BJ (cell line): ENCODE measurements around the gene RRP12. TPM values are rescaled to one million over a fixed set of nuclear protein-coding genes. Genes with fewer than 3 reads are reported as not detected.

Source experiments
- CTCF ChIA-PET: fragments of 350-600 bp; formaldehyde crosslinking; extraction: SDS; loops from one replicate; lab custom pipeline; 2021; ENCODE audit warnings: antibody characterized with exemption, inconsistent platforms; lab: Yijun Ruan, JAX
- POLR2A ChIA-PET: fragments of 300-600 bp; sonication (Branson Sonifier 250); formaldehyde crosslinking; extraction: SDS; loops from one replicate; lab custom pipeline; 2021; ENCODE audit warnings: antibody characterized with exemption; lab: Charles Lee
- DNase-seq: peaks from one replicate; pipeline ENCODE4 v3.0.0-alpha.2; 2011; ENCODE audit warnings: low read depth
- H3K27me3 ChIP-seq: 2 replicates; pipeline ENCODE4 v1.6.0; 2011; ENCODE audit warnings: low read length; ENCODE audit not compliant: control insufficient read depth, insufficient read depth
- H3K36me3 ChIP-seq: 2 replicates; pipeline ENCODE4 v1.5.1; 2011; ENCODE audit warnings: low read length; ENCODE audit not compliant: control insufficient read depth, insufficient read depth
- H3K4me3 ChIP-seq: 2 replicates; pipeline ENCODE4 v1.5.1; 2011; ENCODE audit warnings: low read depth, mild to moderate bottlenecking, control low read depth, low read length
- CTCF ChIP-seq: IDR thresholded peaks from 2 replicates; pipeline ENCODE4 v1.5.1; 2011; ENCODE audit warnings: low read depth, mild to moderate bottlenecking, control low read depth, inconsistent platforms, low read length, moderate library complexity; ENCODE audit not compliant: insufficient read depth
- polyA plus RNA-seq: library from polyadenylated mRNA; depleted of rRNA; stranded (reverse); fragments of >200 nt; gene quantifications from 2 replicates; pipeline ENCODE4 v1.2.3, GENCODE V29; 2011; rRNA removed
- small RNA-seq: library from RNA; depleted of rRNA; stranded (forward); fragments of <200 nt; gene quantifications from one replicate; pipeline ENCODE3, GENCODE V24; 2012; ENCODE audit warnings: low replicate concordance, low read depth; ENCODE audit not compliant: insufficient read length

RRP12 gene
- polyA plus RNA-seq, 1 experiment: 16.3 TPM

GRCh38 chr10:97307866-97308780 is 93.0 kb downstream of the RRP12 start:
- H3K4me3 ChIP-seq: no peak overlapping the region
- no peak for TF ChIP-seq CTCF
- no peaks in the 10 kb centered on the region for H3K27me3 ChIP-seq
- ChIA-PET CTCF (interaction anchor here (0.6 kb wide), 1 partner anchor 26 kb away, joined by 3 read pairs; no protein-coding TSS in a partner anchor), POLR2A (no interaction called here)
- DNase-seq: no peak
- no peaks in the 10 kb centered on the region for H3K36me3 ChIP-seq

- no peaks in the 10 kb centered on the region for H3K36me3 ChIP-seq
- no peak for TF ChIP-seq CTCF
- no peaks in the 10 kb centered on the region for H3K27me3 ChIP-seq
- H3K4me3 ChIP-seq: no peak overlapping the region
- ChIA-PET POLR2A (no interaction called here), CTCF (no interaction called here)
- DNase-seq: no peak
Measured at GRCh38 chr10:97307441-97307840, 93.7 kb downstream of the RRP12 start.

Small RNA genes lying within 50 kb of the gene (small RNA-seq; reads per million reads assigned to genes)
- gene RF00019: not detected

Other genes starting within 250 kb of the RRP12 start
- 0.01 and 0.02 TPM in 2 replicates for gene SLIT1, start 215.4 kb downstream of the RRP12 start, polyA plus RNA-seq
- gene ARHGAP19, start 108.7 kb downstream of the RRP12 start, polyA plus RNA-seq: 2.4 and 4.9 TPM in 2 replicates
- gene FRAT1, start 82.1 kb downstream of the RRP12 start, polyA plus RNA-seq: 1.1 and 1.2 TPM in 2 replicates
- 1.8 and 2.9 TPM in 2 replicates for gene FRAT2, start 66.6 kb downstream of the RRP12 start, polyA plus RNA-seq
- 528 and 710 TPM in 2 replicates for gene PGAM1, start 24.9 kb upstream of the RRP12 start, polyA plus RNA-seq
- 49.4 and 58.9 TPM in 2 replicates for gene EXOSC1, start 44.7 kb upstream of the RRP12 start, polyA plus RNA-seq
- gene ZDHHC16, start 44.8 kb upstream of the RRP12 start, polyA plus RNA-seq: 89.3 and 101 TPM in 2 replicates
- 71.1 and 97.5 TPM in 2 replicates for gene MMS19, start 97.1 kb upstream of the RRP12 start, polyA plus RNA-seq
- gene UBTD1, start 97.6 kb upstream of the RRP12 start, polyA plus RNA-seq: 22.7 and 39.0 TPM in 2 replicates
- gene ANKRD2, start 171.4 kb upstream of the RRP12 start, polyA plus RNA-seq: 0.16 and 0.37 TPM in 2 replicates
- gene HOGA1, start 183.0 kb upstream of the RRP12 start, polyA plus RNA-seq: 0.17 and 0.23 TPM in 2 replicates
- not detected in 2 replicates for gene C10orf62, start 188.4 kb upstream of the RRP12 start, polyA plus RNA-seq
- 13.8 and 16.4 TPM in 2 replicates for gene MORN4, start 232.2 kb upstream of the RRP12 start, polyA plus RNA-seq
- gene PI4K2A, start 239.3 kb upstream of the RRP12 start, polyA plus RNA-seq: 29.3 and 34.6 TPM in 2 replicates